Neural cell (in vitro differentiated cells): ENCODE data around the gene KDM2A. TPM values are rescaled to one million over a fixed set of nuclear protein-coding genes. Genes with fewer than 3 reads are reported as not detected.

Source experiments
- H2AFZ ChIP-seq: fragments of 200-600, 300-800 bp; sonication (generic), shearing (Covaris generic); 2 replicates; pipeline ENCODE4 v1.6.0; 2014; ENCODE audit warnings: low read depth, mild to moderate bottlenecking, antibody characterized with exemption, low read length, moderate library complexity
- H3F3A ChIP-seq: fragments of 200-600 bp; shearing (Covaris generic); 2 replicates; pipeline ENCODE4 v1.6.1; 2016; ENCODE audit warnings: mild to moderate bottlenecking, moderate library complexity, mixed read lengths, antibody characterized with exemption, low read length; ENCODE audit not compliant: insufficient read depth, poor library complexity, severe bottlenecking
- H3K27ac ChIP-seq: fragments of 200-600, 300-800 bp; sonication (generic), shearing (Covaris generic); 2 replicates; pipeline ENCODE4 v1.5.1; 2014; ENCODE audit warnings: mild to moderate bottlenecking, low read length, moderate library complexity
- H3K27me3 ChIP-seq: fragments of 300-800, 200-600 bp; sonication (generic), shearing (Covaris generic); 2 replicates; pipeline ENCODE4 v1.6.0; 2014; ENCODE audit warnings: mild to moderate bottlenecking, low read depth, low read length, moderate library complexity; ENCODE audit not compliant: insufficient read depth
- H3K36me3 ChIP-seq: fragments of 300-800, 200-600 bp; sonication (generic), shearing (Covaris generic); 2 replicates; pipeline ENCODE4 v1.5.1; 2014; ENCODE audit warnings: mild to moderate bottlenecking, antibody characterized with exemption, low read length, moderate library complexity; ENCODE audit not compliant: insufficient read depth
- H3K4me2 ChIP-seq: fragments of 300-800, 200-600 bp; sonication (generic), shearing (Covaris generic); 2 replicates; pipeline ENCODE4 v1.6.0; 2014; ENCODE audit warnings: mild to moderate bottlenecking, low read length
- H3K4me3 ChIP-seq: fragments of 300-800, 200-600 bp; sonication (generic), shearing (Covaris generic); 2 replicates; pipeline ENCODE4 v1.5.1; 2014; ENCODE audit warnings: mild to moderate bottlenecking, low read length, moderate library complexity
- H3K79me2 ChIP-seq: fragments of 200-600 bp; shearing (Covaris generic); replicated peaks from 2 replicates; pipeline ENCODE4 v1.6.0; 2014; ENCODE audit warnings: mild to moderate bottlenecking, low read length, moderate library complexity; ENCODE audit not compliant: insufficient read depth
- H3K9ac ChIP-seq: fragments of 300-800, 200-600 bp; sonication (generic), shearing (Covaris generic); 2 replicates; pipeline ENCODE4 v1.6.1; 2016; ENCODE audit warnings: mild to moderate bottlenecking, low read length, mixed read lengths
- H3K9me2 ChIP-seq: fragments of 200-600 bp; shearing (Covaris generic); 2 replicates; pipeline ENCODE4 v1.6.1; 2016; ENCODE audit warnings: mild to moderate bottlenecking, low read length, mixed read lengths; ENCODE audit not compliant: insufficient read depth
- H3K9me3 ChIP-seq: fragments of 200-600, 300-800 bp; sonication (generic), shearing (Covaris generic); 2 replicates; pipeline ENCODE4 v1.6.1; 2016; ENCODE audit warnings: mild to moderate bottlenecking, mixed run types, low read length, moderate library complexity, mixed read lengths
- H4K20me1 ChIP-seq: fragments of 200-600 bp; shearing (Covaris generic); 2 replicates; pipeline ENCODE4 v1.6.1; 2016; ENCODE audit warnings: mild to moderate bottlenecking, mixed run types; ENCODE audit not compliant: insufficient read depth
- EP300 ChIP-seq: fragments of 450-650 bp; conservative IDR thresholded peaks from 2 replicates; pipeline ENCODE4 v1.6.1; 2014; ENCODE audit warnings: antibody characterized with exemption, mild to moderate bottlenecking, moderate library complexity; ENCODE audit not compliant: poor library complexity, severe bottlenecking
- EZH2 ChIP-seq: fragments of 200-600, 300-800 bp; shearing (Covaris generic), sonication (generic); IDR thresholded peaks from 2 replicates; pipeline ENCODE4 v1.6.1; 2014; ENCODE audit warnings: antibody characterized with exemption, low read length, borderline replicate concordance, mild to moderate bottlenecking; ENCODE audit not compliant: insufficient read depth, poor library complexity, severe bottlenecking
- MXI1 ChIP-seq: fragments of 450-650 bp; conservative IDR thresholded peaks from 2 replicates; pipeline ENCODE4 v1.6.1; 2014; ENCODE audit warnings: antibody characterized with exemption, mild to moderate bottlenecking; ENCODE audit not compliant: poor library complexity, severe bottlenecking
- POLR2AphosphoS5 ChIP-seq: IDR thresholded peaks from 2 replicates; pipeline ENCODE4 v1.6.1; 2012
- RAD21 ChIP-seq: fragments of 450-650 bp; conservative IDR thresholded peaks from 2 replicates; pipeline ENCODE4 v1.6.1; 2014; ENCODE audit warnings: antibody characterized with exemption, mild to moderate bottlenecking, moderate library complexity
- SMC3 ChIP-seq: fragments of 450-650 bp; conservative IDR thresholded peaks from 2 replicates; pipeline ENCODE4 v1.6.1; 2014; ENCODE audit warnings: antibody characterized with exemption, mild to moderate bottlenecking, moderate library complexity; ENCODE audit not compliant: poor library complexity
- TAF1 ChIP-seq: IDR thresholded peaks from 2 replicates; pipeline ENCODE4 v1.6.1; 2012; ENCODE audit warnings: low read depth
- polyA plus RNA-seq: library from polyadenylated mRNA; depleted of rRNA; stranded (reverse); fragments of >200 nt; gene quantifications from 2 replicates; pipeline ENCODE4 v1.2.3, GENCODE V29; 2014
- TF ChIP-seq, protein P1 (sequence below): IDR thresholded peaks from 2 replicates; pipeline ENCODE4 v1.6.1; 2012; ENCODE audit warnings: borderline replicate concordance
- TF ChIP-seq, protein P2 (sequence below): fragments of 450-650 bp; IDR thresholded peaks from 2 replicates; pipeline ENCODE4 v1.5.1; 2014; ENCODE audit warnings: antibody characterized with exemption, mild to moderate bottlenecking, moderate library complexity; ENCODE audit not compliant: poor library complexity, severe bottlenecking

KDM2A gene
- polyA plus RNA-seq, 1 donor from 2014 or later, result 12.4 TPM

DNA sequence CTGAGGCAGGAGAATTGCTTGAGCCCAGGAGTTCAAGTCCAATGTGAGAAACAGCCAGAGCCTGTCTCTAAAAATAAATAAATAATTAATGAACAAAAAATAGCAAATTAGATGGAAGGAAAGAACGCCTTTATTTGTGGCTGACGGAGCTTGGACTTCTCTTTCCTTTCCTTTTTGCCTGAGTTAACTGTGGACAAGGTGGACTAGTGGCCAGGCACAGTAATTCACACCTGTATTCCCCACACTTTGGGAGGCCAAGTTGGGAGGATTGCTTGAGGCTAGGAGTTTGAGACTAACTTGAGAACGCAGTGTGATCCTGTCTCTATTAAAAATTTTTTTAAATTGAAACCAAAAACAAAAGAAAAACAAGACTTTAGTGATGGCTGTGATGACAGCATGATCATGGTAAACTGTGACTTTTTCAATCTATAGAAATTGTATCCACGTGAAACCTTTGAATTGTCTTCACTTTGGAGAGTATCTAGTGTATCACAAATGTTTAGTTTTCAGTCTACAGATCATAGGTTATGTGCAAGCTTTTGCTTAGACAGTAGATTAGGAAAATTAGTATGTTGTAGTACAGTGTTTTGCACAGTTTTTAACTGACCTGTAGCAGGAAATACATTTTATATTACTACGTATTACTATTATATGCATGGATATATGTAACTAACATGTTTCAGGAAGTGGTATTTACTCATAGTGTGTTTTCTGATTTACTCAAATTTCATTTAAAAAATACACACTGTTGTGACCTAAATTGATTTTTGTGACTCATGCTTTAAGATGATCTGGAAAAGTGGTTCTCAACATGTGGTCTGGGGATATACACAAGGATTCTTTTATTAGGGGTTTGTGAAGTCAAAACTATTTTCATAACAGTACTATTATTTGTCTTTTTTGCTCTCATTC is 42.1 kb downstream of the KDM2A start:
- H3F3A ChIP-seq, result no peaks in the 10 kb centered on the region
- H4K20me1 ChIP-seq, result no peaks in the 10 kb centered on the region
- H3K27ac ChIP-seq, result no peak overlapping the region
- H3K9me2 ChIP-seq, result no peaks in the 10 kb centered on the region
- H3K9ac ChIP-seq, result no peak overlapping the region
- no peak overlapping the region for H3K4me2 ChIP-seq
- no peaks in the 10 kb centered on the region for H3K9me3 ChIP-seq
- no peaks in the 10 kb centered on the region for H3K27me3 ChIP-seq
- no peaks in the 10 kb centered on the region for H3K36me3 ChIP-seq
- H3K79me2 ChIP-seq, result peaks cover 38% of the 10 kb centered on the region
- TF ChIP-seq TAF1, result no peak
- TF ChIP-seq, protein P1, sequence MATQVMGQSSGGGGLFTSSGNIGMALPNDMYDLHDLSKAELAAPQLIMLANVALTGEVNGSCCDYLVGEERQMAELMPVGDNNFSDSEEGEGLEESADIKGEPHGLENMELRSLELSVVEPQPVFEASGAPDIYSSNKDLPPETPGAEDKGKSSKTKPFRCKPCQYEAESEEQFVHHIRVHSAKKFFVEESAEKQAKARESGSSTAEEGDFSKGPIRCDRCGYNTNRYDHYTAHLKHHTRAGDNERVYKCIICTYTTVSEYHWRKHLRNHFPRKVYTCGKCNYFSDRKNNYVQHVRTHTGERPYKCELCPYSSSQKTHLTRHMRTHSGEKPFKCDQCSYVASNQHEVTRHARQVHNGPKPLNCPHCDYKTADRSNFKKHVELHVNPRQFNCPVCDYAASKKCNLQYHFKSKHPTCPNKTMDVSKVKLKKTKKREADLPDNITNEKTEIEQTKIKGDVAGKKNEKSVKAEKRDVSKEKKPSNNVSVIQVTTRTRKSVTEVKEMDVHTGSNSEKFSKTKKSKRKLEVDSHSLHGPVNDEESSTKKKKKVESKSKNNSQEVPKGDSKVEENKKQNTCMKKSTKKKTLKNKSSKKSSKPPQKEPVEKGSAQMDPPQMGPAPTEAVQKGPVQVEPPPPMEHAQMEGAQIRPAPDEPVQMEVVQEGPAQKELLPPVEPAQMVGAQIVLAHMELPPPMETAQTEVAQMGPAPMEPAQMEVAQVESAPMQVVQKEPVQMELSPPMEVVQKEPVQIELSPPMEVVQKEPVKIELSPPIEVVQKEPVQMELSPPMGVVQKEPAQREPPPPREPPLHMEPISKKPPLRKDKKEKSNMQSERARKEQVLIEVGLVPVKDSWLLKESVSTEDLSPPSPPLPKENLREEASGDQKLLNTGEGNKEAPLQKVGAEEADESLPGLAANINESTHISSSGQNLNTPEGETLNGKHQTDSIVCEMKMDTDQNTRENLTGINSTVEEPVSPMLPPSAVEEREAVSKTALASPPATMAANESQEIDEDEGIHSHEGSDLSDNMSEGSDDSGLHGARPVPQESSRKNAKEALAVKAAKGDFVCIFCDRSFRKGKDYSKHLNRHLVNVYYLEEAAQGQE, result no peak
- no peak overlapping the region for H2AFZ ChIP-seq
- no peak overlapping the region for H3K4me3 ChIP-seq

DNA sequence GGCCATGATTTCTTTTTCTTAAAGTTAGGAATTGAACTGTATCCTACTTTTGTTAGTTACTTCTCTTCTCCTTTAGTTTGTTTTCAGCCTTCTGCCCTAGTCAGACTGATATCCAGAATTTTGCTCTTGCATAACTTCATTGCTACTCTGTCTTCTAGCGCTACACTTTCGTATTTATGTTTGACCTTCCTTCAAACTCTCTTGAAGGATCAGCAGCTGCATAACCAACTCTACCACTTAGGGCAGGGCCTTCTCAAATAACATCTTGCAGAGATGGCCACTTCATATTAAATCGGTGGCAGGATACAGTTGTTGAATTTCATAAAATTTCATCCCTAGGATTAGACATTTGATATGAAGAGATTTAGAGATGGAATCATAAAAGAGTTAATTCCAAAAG is 43.9 kb downstream of the KDM2A start:
- H3K4me3 ChIP-seq, result no peak overlapping the region
- no peak overlapping the region for H3K27ac ChIP-seq
- no peak overlapping the region for H3K4me2 ChIP-seq
- no peaks in the 10 kb centered on the region for H4K20me1 ChIP-seq
- H3K36me3 ChIP-seq, result no peaks in the 10 kb centered on the region
- no peak overlapping the region for H2AFZ ChIP-seq
- H3K9me3 ChIP-seq, result no peaks in the 10 kb centered on the region
- no peaks in the 10 kb centered on the region for H3K9me2 ChIP-seq
- no peaks in the 10 kb centered on the region for H3F3A ChIP-seq
- no peak for TF ChIP-seq TAF1
- TF ChIP-seq MXI1, result no peak
- no peak for TF ChIP-seq SMC3
- no peak for TF ChIP-seq RAD21
- no peak for TF ChIP-seq EZH2
- no peaks in the 10 kb centered on the region for H3K27me3 ChIP-seq
- no peak overlapping the region for H3K9ac ChIP-seq
- H3K79me2 ChIP-seq, result peaks cover 41% of the 10 kb centered on the region

DNA sequence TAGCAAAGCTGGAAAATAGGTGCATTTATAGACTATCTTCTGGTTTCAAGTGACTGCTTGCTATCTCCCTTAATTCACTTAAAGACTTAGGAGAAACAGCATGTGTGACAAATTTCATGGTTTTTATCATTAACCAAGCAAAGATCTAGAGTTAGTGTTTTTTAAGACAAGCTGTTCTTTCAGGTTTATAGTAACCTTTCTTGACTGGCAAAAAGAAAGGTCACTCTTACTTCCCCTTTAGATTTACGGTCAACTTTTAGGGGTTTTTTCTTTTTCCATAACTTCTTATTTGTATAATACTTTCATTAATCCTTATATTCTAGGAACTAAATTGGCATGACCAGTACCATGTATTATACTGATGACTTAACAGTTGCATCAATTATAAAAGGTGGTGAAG is 46.6 kb downstream of the KDM2A start:
- Histone ChIP-seq H3K27me3 (no peaks in the 10 kb centered on the region), H3K9me2 (no peaks in the 10 kb centered on the region), H3K4me3 (no peak overlapping the region), H3K79me2 (peaks cover 42% of the 10 kb centered on the region), H3K9ac (no peak overlapping the region), H4K20me1 (no peaks in the 10 kb centered on the region), H3F3A (no peaks in the 10 kb centered on the region), H3K4me2 (no peak overlapping the region), H3K27ac (no peak overlapping the region), H2AFZ (no peak overlapping the region), H3K9me3 (no peaks in the 10 kb centered on the region), H3K36me3 (no peaks in the 10 kb centered on the region)
- no peak for TF ChIP-seq EZH2
- no peak for TF ChIP-seq TAF1
- no peak for TF ChIP-seq RAD21
- TF ChIP-seq, protein P2, sequence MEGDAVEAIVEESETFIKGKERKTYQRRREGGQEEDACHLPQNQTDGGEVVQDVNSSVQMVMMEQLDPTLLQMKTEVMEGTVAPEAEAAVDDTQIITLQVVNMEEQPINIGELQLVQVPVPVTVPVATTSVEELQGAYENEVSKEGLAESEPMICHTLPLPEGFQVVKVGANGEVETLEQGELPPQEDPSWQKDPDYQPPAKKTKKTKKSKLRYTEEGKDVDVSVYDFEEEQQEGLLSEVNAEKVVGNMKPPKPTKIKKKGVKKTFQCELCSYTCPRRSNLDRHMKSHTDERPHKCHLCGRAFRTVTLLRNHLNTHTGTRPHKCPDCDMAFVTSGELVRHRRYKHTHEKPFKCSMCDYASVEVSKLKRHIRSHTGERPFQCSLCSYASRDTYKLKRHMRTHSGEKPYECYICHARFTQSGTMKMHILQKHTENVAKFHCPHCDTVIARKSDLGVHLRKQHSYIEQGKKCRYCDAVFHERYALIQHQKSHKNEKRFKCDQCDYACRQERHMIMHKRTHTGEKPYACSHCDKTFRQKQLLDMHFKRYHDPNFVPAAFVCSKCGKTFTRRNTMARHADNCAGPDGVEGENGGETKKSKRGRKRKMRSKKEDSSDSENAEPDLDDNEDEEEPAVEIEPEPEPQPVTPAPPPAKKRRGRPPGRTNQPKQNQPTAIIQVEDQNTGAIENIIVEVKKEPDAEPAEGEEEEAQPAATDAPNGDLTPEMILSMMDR, result no peak
- TF ChIP-seq, protein P1, result no peak
- no peak for TF ChIP-seq MXI1
- no peak for TF ChIP-seq POLR2AphosphoS5
- TF ChIP-seq EP300, result no peak
- TF ChIP-seq SMC3, result no peak
